ENCODE measurements around the gene ARHGEF33.
"Not testable (repeated sequence)": the region's sequence is repeated elsewhere in the genome, so short reads cannot be mapped to it uniquely, and the experiment has no call there.

The ARHGEF33 gene

GRCh38 chr2:38932586-38932985 lies 42.9 kb downstream of the ARHGEF33 start:
- TF ChIP-seq CTCF (IDR thresholded peaks at IDR 0.05; ENCODE audit: low read depth, low read length): no peak

DNA sequence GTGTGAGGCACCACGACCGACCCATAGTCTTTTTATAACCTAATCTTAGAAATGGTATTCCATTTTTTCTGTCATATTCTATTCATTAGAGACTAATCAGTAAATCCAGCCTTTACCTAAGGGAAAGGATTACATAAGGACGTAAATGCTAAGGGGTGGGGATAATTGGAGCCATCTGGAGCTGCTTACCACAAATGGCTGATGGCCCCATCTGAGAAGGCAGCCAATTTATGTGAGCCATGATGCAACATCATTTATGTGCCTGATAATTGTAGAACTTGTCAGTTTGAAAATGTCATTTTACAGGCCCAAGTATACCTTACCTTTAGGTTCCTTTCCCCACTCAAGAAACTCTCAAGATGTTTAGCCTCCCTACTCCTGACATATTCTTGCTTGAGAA lies 44.0 kb downstream of the ARHGEF33 start:
- peak; percentile 86 for DNase-seq (ENCODE audit: extremely low read depth, low read depth)
- no peak for TF ChIP-seq CTCF (IDR thresholded peaks at IDR 0.05; ENCODE audit: low read depth, low read length)

More at GRCh38 chr2:38932586-38932985, 42.9 kb downstream of the ARHGEF33 start:
- DNase-seq (ENCODE audit: extremely low read depth, low read depth): no peak

DNA sequence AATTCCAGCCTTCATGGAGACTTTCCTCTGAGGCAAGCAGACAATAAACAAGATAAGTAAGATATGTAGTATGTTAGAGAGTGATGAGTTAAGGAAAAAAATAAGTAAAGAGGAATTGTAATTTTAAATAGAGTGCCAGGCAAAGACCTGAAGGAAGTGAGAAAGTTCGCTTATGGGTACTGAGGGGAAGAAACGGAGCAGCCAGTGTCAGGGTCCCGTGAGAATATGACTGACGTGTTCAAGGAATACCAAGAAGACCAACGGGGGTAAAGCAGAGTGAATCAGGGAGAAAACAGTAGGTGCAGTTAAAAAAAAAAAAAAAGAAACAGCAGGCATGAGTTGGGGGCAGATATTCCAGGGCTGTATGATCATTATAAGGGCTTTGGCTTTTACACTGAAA lies 45.1 kb downstream of the ARHGEF33 start:
- TF ChIP-seq CTCF (IDR thresholded peaks at IDR 0.05; ENCODE audit: low read depth, low read length): no peak
- DNase-seq (ENCODE audit: extremely low read depth, low read depth): no peak

DNA sequence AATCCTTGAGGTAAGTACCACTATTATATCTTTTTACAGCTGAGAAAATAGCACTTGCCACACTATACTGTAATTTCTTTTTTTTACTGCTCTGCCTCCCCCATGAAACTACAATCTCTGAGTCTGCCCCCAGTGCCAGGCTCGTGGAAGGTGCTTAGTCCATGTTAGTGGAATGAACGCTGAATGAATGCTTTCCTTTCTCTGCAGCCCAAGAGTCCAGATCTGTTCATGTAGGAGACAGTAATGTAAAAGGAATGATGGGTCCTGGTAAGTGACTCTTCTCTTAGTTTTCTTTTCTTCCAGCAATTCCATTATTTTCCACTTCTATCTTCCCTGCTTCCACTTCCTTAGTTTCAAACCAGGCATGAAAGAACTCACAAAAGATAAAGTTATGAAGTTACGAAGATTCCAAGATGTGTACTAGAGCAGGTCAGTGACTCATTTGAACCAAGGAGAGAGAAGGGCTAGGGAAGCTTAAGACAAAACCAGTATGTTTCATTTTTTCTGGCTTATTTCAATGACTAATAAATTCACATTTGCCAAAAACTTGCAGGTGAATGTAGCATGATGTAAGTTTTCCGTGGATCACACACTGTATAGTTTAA lies 46.0 kb downstream of the ARHGEF33 start:
- DNase-seq (ENCODE audit: extremely low read depth, low read depth): no peak
- TF ChIP-seq CTCF (IDR thresholded peaks at IDR 0.05; ENCODE audit: low read depth, low read length): no peak

GRCh38 chr2:38936516-38936915 lies 46.8 kb downstream of the ARHGEF33 start:
- DNase-seq (ENCODE audit: extremely low read depth, low read depth): not testable (repeated sequence)

DNA sequence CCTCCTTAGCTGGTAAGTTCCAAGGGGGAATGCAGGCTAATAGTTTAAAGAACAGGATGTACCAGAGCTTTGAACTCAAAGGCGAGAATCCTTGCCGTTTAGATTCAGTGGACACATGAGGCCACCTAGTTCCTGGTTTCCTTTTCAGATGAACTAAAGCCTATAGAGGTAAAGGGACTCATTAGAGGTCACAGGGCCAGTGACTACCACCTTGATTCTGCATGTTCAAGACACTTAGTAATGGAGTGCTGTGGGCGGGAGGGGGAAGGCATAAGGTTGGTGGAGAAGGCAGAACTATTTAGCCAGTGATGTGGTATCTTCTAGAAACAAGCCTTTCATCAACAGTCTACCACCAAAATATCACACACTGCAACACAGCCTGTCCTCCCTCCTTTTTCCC lies 47.9 kb downstream of the ARHGEF33 start:
- no peak for TF ChIP-seq CTCF (IDR thresholded peaks at IDR 0.05; ENCODE audit: low read depth, low read length)

GRCh38 chr2:38940746-38941145 lies 51.1 kb downstream of the ARHGEF33 start:
- TF ChIP-seq CTCF (IDR thresholded peaks at IDR 0.05; ENCODE audit: low read depth, low read length): no peak
- no peak for DNase-seq (ENCODE audit: extremely low read depth, low read depth)

More for the DNA sequence above, 47.9 kb downstream of the ARHGEF33 start:
- no peak for DNase-seq (ENCODE audit: extremely low read depth, low read depth)

GRCh38 chr2:38943784-38944183 lies 54.1 kb downstream of the ARHGEF33 start:
- no peak for DNase-seq (ENCODE audit: extremely low read depth, low read depth)
- TF ChIP-seq CTCF (IDR thresholded peaks at IDR 0.05; ENCODE audit: low read depth, low read length): no peak
